H1 (cell line): ENCODE data around the gene NT5M.

Experiments
- CHD1 ChIP-seq: IDR thresholded peaks from 2 replicates; pipeline ENCODE4 v1.6.1; 2012; ENCODE audit warnings: low read depth, low read length, improper control_type of control experiment
- CREB1 ChIP-seq: IDR thresholded peaks from 2 replicates; pipeline ENCODE4 v1.6.1; 2012; ENCODE audit warnings: inconsistent platforms
- CTCF ChIP-seq, 3 experiments: IDR thresholded peaks; 1 replicate in 2 of 3; 2 replicates in 1 of 3; pipeline versions ENCODE4 v1.5.1 to v1.6.1; 2011; ENCODE audit warnings: low read length in 3 of 3, mild to moderate bottlenecking in 3 of 3, inconsistent platforms in 2 of 3, low read depth in 1 of 3, moderate library complexity in 1 of 3; ENCODE audit not compliant: insufficient read depth in 1 of 3; ENCODE audit errors: control extremely low read depth in 1 of 3
- EGR1 ChIP-seq: IDR thresholded peaks from 2 replicates; pipeline ENCODE4 v1.6.1; 2011; ENCODE audit warnings: low read depth, low read length, borderline replicate concordance
- EP300 ChIP-seq, 2 experiments: IDR thresholded peaks; 1 replicate in 1 of 2; 2 replicates in 1 of 2; pipeline ENCODE4 v1.6.1; 2011 to 2012; ENCODE audit warnings: low read depth in 2 of 2, low read length in 2 of 2, mild to moderate bottlenecking in 2 of 2, borderline replicate concordance in 1 of 2, inconsistent platforms in 1 of 2, moderate library complexity in 1 of 2
- EZH2 ChIP-seq: fragments of 200-600 bp; sonication (generic); IDR thresholded peaks from 2 replicates; pipeline ENCODE4 v1.7.1; 2012; ENCODE audit warnings: low read depth, mild to moderate bottlenecking, moderate library complexity, low read length, inconsistent platforms; ENCODE audit not compliant: severe bottlenecking
- FOSL1 ChIP-seq: IDR thresholded peaks from 2 replicates; pipeline ENCODE4 v1.6.1; 2011; ENCODE audit warnings: mild to moderate bottlenecking, low read depth, low read length, moderate library complexity; ENCODE audit not compliant: insufficient read depth
- KDM1A ChIP-seq: fragments of 200-600, 300-600 bp; sonication (generic); IDR thresholded peaks from 2 replicates; pipeline ENCODE4 v1.7.1; 2016; ENCODE audit warnings: mild to moderate bottlenecking, low read length, borderline replicate concordance
- POLR2AphosphoS5 ChIP-seq: IDR thresholded peaks from 2 replicates; pipeline ENCODE4 v1.6.1; 2011; ENCODE audit warnings: low read depth, low read length
- POU5F1 ChIP-seq: IDR thresholded peaks from 2 replicates; pipeline ENCODE4 v1.6.1; 2011; ENCODE audit warnings: low read depth, mild to moderate bottlenecking, low read length, moderate library complexity
- SIRT6 ChIP-seq: IDR thresholded peaks from one replicate; pipeline ENCODE4 v1.7.1; 2012; ENCODE audit warnings: low read length, inconsistent platforms
- USF2 ChIP-seq: IDR thresholded peaks from 2 replicates; pipeline ENCODE4 v1.6.1; 2011; ENCODE audit warnings: low read length, improper control_type of control experiment

GRCh38 chr17:17355426-17355825 lies 52.3 kb downstream of the NT5M start:
- TF ChIP-seq SIRT6 (no peak), POLR2AphosphoS5 (no peak), CREB1 (no peak), POU5F1 (no peak), CTCF (IDR thresholded peaks at IDR 0.05; ENCODE audit: control extremely low read depth in 1 of 3, insufficient read depth in 1 of 3, low read depth in 1 of 3, low read length in 3 of 3) (no peak), EZH2 (no peak), CHD1 (no peak), KDM1A (no peak), EP300 (IDR thresholded peaks at IDR 0.05; ENCODE audit: borderline replicate concordance in 1 of 2, low read depth in 2 of 2, low read length in 2 of 2) (no peak), FOSL1 (no peak), EGR1 (no peak), USF2 (no peak)
